HepG2 (cell line): ENCODE measurements around the gene ODAD4.

Experiments used
- CTCF ChIP-seq: sonication (generic); formaldehyde crosslinking; IDR thresholded peaks from 2 replicates; pipeline ENCODE4 v1.5.0; 2020; ENCODE audit warnings: mild to moderate bottlenecking, missing genetic modification reagents, moderate library complexity
- FOSL1 ChIP-seq: sonication (generic); formaldehyde crosslinking; IDR thresholded peaks from 2 replicates; pipeline ENCODE4 v1.9.0; 2021; ENCODE audit warnings: missing genetic modification reagents, borderline replicate concordance
- GABPA ChIP-seq, 2 experiments: IDR thresholded peaks; 2 replicates each; pipeline ENCODE4 v1.6.1; 2011 to 2016; ENCODE audit warnings: low read depth in 2 of 2, low read length in 1 of 2, missing biosample characterization in 1 of 2, missing genetic modification characterization in 1 of 2
- JUND ChIP-seq: sonication (generic); formaldehyde crosslinking; IDR thresholded peaks from 2 replicates; pipeline ENCODE4 v1.8.0; 2022; ENCODE audit warnings: mild to moderate bottlenecking, missing genetic modification reagents
- PATZ1 ChIP-seq: sonication (generic); formaldehyde crosslinking; IDR thresholded peaks from 2 replicates; pipeline ENCODE4 v1.4.0; 2020; ENCODE audit warnings: missing genetic modification reagents
- PBX3 ChIP-seq: sonication (generic); formaldehyde crosslinking; IDR thresholded peaks from 2 replicates; pipeline ENCODE4 v1.8.1; 2023; ENCODE audit warnings: missing genetic modification reagents, inconsistent platforms, borderline replicate concordance
- PHF5A ChIP-seq: IDR thresholded peaks from one replicate; pipeline ENCODE4 v1.6.1; 2018; ENCODE audit warnings: low read depth, missing genetic modification reagents; ENCODE audit not compliant: unreplicated experiment
- STAT5B ChIP-seq: sonication (generic); formaldehyde crosslinking; IDR thresholded peaks from 2 replicates; pipeline ENCODE4 v1.4.0; 2020; ENCODE audit warnings: missing genetic modification reagents
- TAF1 ChIP-seq: sonication (generic); formaldehyde crosslinking; IDR thresholded peaks from 2 replicates; pipeline ENCODE4 v1.4.0; 2020; ENCODE audit warnings: missing genetic modification reagents
- TBP ChIP-seq: sonication (generic); formaldehyde crosslinking; IDR thresholded peaks from 2 replicates; pipeline ENCODE4 v1.5.0; 2020; ENCODE audit warnings: missing genetic modification reagents
- TOE1 ChIP-seq: sonication (generic); formaldehyde crosslinking; IDR thresholded peaks from 2 replicates; pipeline ENCODE4 v1.4.0; 2020; ENCODE audit warnings: mild to moderate bottlenecking, missing genetic modification reagents
- ZNF256 ChIP-seq: sonication (generic); formaldehyde crosslinking; conservative IDR thresholded peaks from 2 replicates; pipeline ENCODE4 v1.4.0; 2020; ENCODE audit warnings: missing genetic modification reagents
- ZNF382 ChIP-seq: sonication (generic); formaldehyde crosslinking; IDR thresholded peaks from 2 replicates; pipeline ENCODE4 v1.5.0; 2020; ENCODE audit warnings: missing genetic modification reagents, mild to moderate bottlenecking, borderline replicate concordance
- ZSCAN30 ChIP-seq: sonication (generic); formaldehyde crosslinking; IDR thresholded peaks from 2 replicates; pipeline ENCODE4 v1.5.0; 2020; ENCODE audit warnings: mild to moderate bottlenecking, missing genetic modification reagents

GRCh38 chr17:41962768-41963434, 32.5 kb downstream of the ODAD4 start:
- TF ChIP-seq TBP (CRISPR knock-in tag) (no peak), STAT5B (CRISPR knock-in tag) (no peak), CTCF (peak; percentile 99), TOE1 (CRISPR knock-in tag) (no peak), GABPA (IDR thresholded peaks at IDR 0.05; ENCODE audit: low read depth, low read length) (no peak), GABPA (CRISPR knock-in tag; IDR thresholded peaks at IDR 0.05; ENCODE audit: low read depth) (no peak), PBX3 (no peak), JUND (CRISPR knock-in tag) (no peak), ZSCAN30 (CRISPR knock-in tag) (no peak), ZNF382 (CRISPR knock-in tag) (no peak), PATZ1 (CRISPR knock-in tag) (0 out of 2 replicates have a peak, but pooled peaks have one; percentile 19), FOSL1 (no peak), PHF5A (CRISPR knock-in tag) (no peak), ZNF256 (CRISPR knock-in tag) (no peak), TAF1 (CRISPR knock-in tag) (no peak)
